Epithelial cell of prostate (primary cell): ENCODE data around the gene KIF5C.

ENCODE experiments used
- DNase-seq: peaks from one replicate; pipeline ENCODE4 v3.0.0-alpha.2; 2011; ENCODE audit warnings: low read depth, low spot score
- H3K27ac ChIP-seq: fragments of 450-650 bp; 2 replicates; pipeline ENCODE4 v1.5.1; 2017; ENCODE audit warnings: mild to moderate bottlenecking

Gene KIF5C

GRCh38 chr2:148885988-148886387 is 11.0 kb downstream of the KIF5C start:
- H3K27ac ChIP-seq: no peak overlapping the region
- no peak for DNase-seq

- no peak overlapping the region for H3K27ac ChIP-seq
Measured at GRCh38 chr2:148887350-148888002, 12.4 kb downstream of the KIF5C start.

GRCh38 chr2:148888003-148888501 is 13.0 kb downstream of the KIF5C start:
- no peak overlapping the region for H3K27ac ChIP-seq
- DNase-seq: no peak

More at GRCh38 chr2:148887350-148888002, 12.4 kb downstream of the KIF5C start:
- DNase-seq: no peak

- DNase-seq: no peak
Measured at GRCh38 chr2:148888986-148889385, 14.0 kb downstream of the KIF5C start.

GRCh38 chr2:148893906-148894305 is 18.9 kb downstream of the KIF5C start:
- H3K27ac ChIP-seq: no peak overlapping the region
- DNase-seq: no peak

More at GRCh38 chr2:148888986-148889385, 14.0 kb downstream of the KIF5C start:
- no peak overlapping the region for H3K27ac ChIP-seq

- H3K27ac ChIP-seq: no peak overlapping the region
- DNase-seq: no peak
Measured at GRCh38 chr2:148896136-148896535, 21.1 kb downstream of the KIF5C start.

- DNase-seq: no peak
- no peak overlapping the region for H3K27ac ChIP-seq
Measured at GRCh38 chr2:148899638-148900318, 24.8 kb downstream of the KIF5C start.

- H3K27ac ChIP-seq: no peak overlapping the region
- DNase-seq: no peak
Measured at GRCh38 chr2:148900350-148900837, 25.4 kb downstream of the KIF5C start.

- DNase-seq: no peak
- H3K27ac ChIP-seq: no peak overlapping the region
Measured at GRCh38 chr2:148901142-148901541, 26.1 kb downstream of the KIF5C start.

- DNase-seq: no peak
- no peak overlapping the region for H3K27ac ChIP-seq
Measured at GRCh38 chr2:148902798-148903197, 27.8 kb downstream of the KIF5C start.

- H3K27ac ChIP-seq: no peak overlapping the region
- DNase-seq: no peak
Measured at GRCh38 chr2:148903294-148903693, 28.3 kb downstream of the KIF5C start.

GRCh38 chr2:148903979-148904378 is 29.0 kb downstream of the KIF5C start:
- H3K27ac ChIP-seq: no peak overlapping the region
- DNase-seq: no peak

GRCh38 chr2:148906124-148906523 is 31.1 kb downstream of the KIF5C start:
- no peak for DNase-seq
- no peak overlapping the region for H3K27ac ChIP-seq

GRCh38 chr2:148907085-148907785 is 32.2 kb downstream of the KIF5C start:
- no peak overlapping the region for H3K27ac ChIP-seq
- DNase-seq: no peak

- no peak for DNase-seq
- no peak overlapping the region for H3K27ac ChIP-seq
Measured at GRCh38 chr2:148909114-148909513, 34.1 kb downstream of the KIF5C start.

GRCh38 chr2:148913061-148913460 is 38.0 kb downstream of the KIF5C start:
- H3K27ac ChIP-seq: no peak overlapping the region
- DNase-seq: no peak

- no peak for DNase-seq
Measured at GRCh38 chr2:148913492-148913891, 38.5 kb downstream of the KIF5C start.

GRCh38 chr2:148914463-148914862 is 39.4 kb downstream of the KIF5C start:
- no peak overlapping the region for H3K27ac ChIP-seq
- DNase-seq: no peak

More at GRCh38 chr2:148913492-148913891, 38.5 kb downstream of the KIF5C start:
- no peak overlapping the region for H3K27ac ChIP-seq

- no peak overlapping the region for H3K27ac ChIP-seq
- no peak for DNase-seq
Measured at GRCh38 chr2:148917431-148917830, 42.4 kb downstream of the KIF5C start.

GRCh38 chr2:148918554-148918953 is 43.5 kb downstream of the KIF5C start:
- no peak overlapping the region for H3K27ac ChIP-seq
- DNase-seq: no peak

- H3K27ac ChIP-seq: no peak overlapping the region
- no peak for DNase-seq
Measured at GRCh38 chr2:148920559-148920958, 45.5 kb downstream of the KIF5C start.
